CD4-positive, alpha-beta T cell treated with Interleukin-17A for 4 hours (primary cell): ENCODE results near the gene TAGLN2.

Experiments
- DNase-seq: peaks from one replicate; pipeline ENCODE4 v3.0.0-alpha.2; 2020; ENCODE audit warnings: mixed read lengths

Gene TAGLN2

GRCh38 chr1:159898527-159898926 is 26.8 kb downstream of the TAGLN2 start:
- DNase-seq = no peak

- DNase-seq = no peak
Measured at GRCh38 chr1:159897962-159898361, 27.3 kb downstream of the TAGLN2 start.

GRCh38 chr1:159896546-159896930 is 28.8 kb downstream of the TAGLN2 start:
- no peak for DNase-seq

DNA sequence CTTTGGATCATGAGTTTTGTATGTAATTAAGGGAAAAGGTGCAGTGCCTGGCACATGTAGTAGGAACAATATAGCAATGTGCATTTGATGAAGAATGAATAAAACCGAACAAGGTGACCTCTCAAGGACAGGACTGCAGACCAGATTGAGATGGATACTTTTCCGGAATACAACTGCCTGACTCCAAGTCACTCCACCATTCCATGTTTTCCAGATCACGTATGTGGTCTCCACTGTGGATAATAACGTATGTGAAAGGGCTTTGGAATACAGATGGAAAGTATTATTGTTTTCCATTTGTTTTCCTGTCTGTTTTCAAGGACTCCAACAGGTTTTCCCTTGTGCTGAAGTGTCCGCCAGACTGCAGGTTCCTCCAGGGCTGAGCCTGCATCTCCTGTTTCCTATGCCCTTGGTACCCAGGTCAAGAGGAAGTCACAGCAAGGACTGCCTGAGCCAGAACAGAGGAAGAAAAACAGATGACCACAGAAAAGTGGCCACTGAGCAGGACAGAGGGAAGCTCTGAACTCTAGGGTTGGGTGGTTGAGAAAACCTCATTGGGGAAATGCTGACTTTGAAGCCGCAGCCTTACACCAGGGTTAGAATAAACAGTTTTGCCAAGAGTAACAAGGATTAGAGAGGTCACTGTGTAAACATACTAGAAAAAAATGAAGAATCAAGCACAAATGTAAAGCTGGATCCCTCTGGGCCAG is 29.3 kb downstream of the TAGLN2 start:
- DNase-seq = no peak

GRCh38 chr1:159895286-159895685 is 30.0 kb downstream of the TAGLN2 start:
- DNase-seq = no peak

DNA sequence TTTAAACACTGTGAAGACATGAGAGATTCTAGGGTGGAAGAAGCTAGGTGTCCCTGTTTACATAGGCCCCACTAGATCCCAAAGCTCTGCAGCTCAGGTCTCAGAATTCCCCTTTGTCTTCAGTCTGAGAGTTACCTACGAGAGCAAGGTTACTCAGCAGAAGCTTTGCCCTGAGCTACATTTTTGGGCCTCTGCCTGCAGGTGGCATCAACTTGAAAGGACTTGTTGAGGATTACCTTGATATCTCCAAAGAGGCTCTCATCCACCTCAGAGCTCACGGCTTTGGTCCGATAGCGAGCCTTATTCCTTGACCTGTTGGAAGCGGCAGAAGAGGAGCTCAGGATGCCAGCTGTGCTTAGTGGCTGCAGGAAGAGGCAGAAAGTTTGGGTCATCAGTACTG is 32.4 kb downstream of the TAGLN2 start:
- peak; percentile 44 for DNase-seq

DNA sequence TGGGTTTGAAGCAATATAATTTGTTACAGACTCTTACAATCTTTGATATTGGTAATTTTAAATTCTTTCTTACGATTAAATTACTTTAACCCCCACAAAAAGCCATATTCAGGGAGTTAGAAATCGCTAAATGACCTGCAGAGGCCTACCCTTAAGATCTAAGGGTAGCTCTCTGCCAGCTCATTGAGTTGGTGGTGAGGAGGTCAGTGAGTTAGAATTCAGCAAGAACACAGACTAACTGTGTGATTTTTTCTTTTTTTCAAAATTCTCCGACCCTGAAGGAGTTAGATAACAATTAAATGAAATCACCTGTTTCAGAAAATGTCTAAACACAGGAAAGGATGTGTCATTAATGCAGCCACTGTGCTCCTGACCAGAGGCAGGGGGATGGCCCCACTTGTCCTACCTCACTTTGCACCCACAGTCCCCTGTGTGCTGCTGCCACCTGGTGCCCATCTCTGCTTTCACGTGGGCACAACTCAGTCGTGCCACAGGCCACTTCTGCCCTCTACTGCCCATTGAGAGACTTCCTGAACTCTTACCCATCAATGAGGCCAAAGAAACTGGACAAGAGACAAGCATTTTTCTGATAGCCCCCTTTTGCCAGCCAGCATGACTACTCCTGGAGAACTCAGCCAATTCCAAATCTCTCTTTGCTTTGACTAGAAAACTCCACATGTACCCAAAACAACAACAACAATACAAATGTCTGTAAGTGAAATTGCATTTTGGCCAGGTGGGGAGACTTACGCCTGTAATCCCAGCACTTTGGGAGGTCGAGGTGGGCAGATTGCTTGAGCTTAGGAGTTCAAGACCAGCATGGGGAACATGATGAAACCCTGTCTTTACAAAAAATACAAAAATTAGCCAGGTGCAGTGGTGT is 33.8 kb downstream of the TAGLN2 start:
- DNase-seq = peak; percentile 84

GRCh38 chr1:159890390-159890789 is 34.9 kb downstream of the TAGLN2 start:
- DNase-seq = no peak

DNA sequence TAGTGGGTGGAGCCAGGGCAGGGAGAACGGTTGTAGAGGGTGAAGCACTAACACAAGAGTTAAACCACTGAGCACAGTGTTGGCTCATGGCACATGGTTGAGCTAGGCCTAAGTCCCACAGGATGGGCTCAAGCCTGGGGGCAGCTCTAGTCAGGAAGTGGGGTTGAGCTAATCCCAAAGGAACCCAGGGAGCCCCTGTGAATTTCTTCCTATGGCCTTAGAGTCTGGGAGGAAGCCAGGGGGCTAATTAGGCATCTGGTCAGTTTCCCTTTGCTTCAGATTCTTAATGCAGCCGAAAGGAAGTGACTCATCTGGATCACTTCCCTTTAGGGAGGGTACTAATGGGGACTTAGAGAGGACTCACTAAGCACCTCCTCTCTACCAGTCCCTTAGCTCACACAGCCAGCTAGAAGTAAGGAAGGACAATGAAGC is 35.5 kb downstream of the TAGLN2 start:
- DNase-seq = no peak

- no peak for DNase-seq
Measured at GRCh38 chr1:159889202-159889601, 36.1 kb downstream of the TAGLN2 start.

DNA sequence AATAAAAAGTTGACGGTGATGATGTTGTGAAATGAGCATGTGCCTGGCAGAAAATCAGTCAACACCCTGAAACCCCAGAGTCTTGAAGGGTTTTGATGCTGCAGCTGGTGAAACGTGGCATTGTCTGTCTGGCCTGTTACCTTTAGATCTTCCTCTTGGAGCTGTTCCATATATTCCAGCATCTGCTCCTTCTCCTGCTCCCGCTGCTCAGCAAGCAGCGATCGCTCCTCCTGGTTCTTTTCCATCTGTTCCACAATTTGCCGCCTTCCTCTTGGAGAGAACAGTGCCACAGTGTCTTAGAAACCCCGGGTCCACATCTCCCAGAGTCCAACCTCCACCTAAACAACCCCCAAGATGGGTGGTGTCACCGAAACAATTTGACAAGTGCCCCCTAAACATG is 41.0 kb downstream of the TAGLN2 start:
- DNase-seq = no peak

DNA sequence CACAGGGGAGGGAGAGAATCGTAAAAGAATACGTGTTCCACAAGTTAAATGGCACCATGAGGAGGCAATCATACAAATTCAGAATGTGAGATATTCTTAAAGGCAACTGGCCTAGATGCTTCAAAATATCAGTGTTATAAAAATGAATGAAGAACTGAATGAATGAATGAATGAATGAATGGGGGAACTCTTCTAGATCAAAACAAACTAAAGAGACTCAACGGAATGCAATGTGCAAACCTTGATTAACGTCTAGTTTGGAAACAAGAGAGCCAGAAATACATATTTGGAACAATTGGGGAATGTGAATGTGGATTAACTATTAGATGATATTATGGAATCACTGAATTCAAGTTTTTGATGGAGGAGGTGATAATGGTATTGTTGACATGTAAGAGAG is 42.2 kb downstream of the TAGLN2 start:
- no peak for DNase-seq

DNA sequence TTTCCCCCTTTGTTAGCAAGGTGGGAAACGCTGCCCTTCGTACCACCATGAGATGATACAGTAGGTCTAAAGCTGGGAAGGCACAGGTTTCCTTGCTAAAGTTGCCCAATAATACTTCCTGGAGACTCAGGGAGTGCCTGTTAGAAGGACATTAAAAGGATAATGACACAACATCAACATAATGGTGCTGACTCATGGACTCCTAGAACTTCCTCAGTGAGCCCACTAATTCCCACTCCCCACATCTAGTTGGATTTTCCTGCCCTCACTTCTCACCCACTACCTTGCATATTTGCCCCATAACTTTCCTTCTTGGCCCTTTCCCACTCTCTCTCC is 42.8 kb downstream of the TAGLN2 start:
- no peak for DNase-seq

- peak; percentile 79 for DNase-seq
Measured at GRCh38 chr1:159881622-159882526, 43.4 kb downstream of the TAGLN2 start.

GRCh38 chr1:159880430-159880829 is 44.9 kb downstream of the TAGLN2 start:
- no peak for DNase-seq

- DNase-seq = no peak
Measured at GRCh38 chr1:159879977-159880376, 45.3 kb downstream of the TAGLN2 start.

DNA sequence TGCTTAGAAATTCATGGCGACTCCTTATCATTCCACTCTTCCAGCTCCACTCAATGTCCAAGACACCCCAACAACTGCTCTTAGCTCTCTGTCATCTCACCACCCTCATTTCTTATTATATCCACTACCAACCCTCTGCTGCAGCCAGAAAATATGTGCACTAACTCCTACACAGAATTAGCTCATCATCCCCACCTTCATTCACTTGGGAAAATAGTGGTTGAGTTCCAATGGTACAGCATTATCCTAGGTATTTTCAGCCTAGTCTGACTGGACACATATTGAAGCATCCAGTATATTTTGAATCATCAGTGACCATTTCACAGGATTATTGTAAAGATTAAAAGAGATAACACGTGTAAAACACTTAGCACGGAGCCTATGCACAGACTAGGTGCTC is 46.2 kb downstream of the TAGLN2 start:
- DNase-seq = no peak

- DNase-seq = no peak
Measured at GRCh38 chr1:159877695-159878444, 47.4 kb downstream of the TAGLN2 start.

- no peak for DNase-seq
Measured at GRCh38 chr1:159873530-159874143, 51.7 kb downstream of the TAGLN2 start.

DNA sequence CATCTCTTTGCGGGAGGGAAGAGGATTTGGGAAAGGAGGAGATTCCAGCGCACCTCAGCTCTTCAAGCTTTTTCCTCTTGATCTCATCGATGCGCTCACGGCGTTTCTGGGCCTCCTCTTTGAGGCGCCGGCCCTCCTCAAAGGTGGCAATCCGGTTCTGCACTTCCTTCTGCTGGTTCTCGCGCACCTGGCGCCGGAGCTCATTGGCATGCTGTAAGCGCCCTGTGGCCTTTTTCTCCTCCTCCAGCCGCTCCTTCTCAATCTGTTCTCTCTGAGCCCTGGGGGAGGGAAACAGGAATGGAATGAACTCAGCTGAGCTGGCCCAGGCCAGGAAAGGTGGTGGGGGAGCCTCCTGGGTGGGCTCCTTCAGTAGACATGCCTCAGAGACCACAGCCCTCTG is 52.4 kb downstream of the TAGLN2 start:
- no peak for DNase-seq

DNA sequence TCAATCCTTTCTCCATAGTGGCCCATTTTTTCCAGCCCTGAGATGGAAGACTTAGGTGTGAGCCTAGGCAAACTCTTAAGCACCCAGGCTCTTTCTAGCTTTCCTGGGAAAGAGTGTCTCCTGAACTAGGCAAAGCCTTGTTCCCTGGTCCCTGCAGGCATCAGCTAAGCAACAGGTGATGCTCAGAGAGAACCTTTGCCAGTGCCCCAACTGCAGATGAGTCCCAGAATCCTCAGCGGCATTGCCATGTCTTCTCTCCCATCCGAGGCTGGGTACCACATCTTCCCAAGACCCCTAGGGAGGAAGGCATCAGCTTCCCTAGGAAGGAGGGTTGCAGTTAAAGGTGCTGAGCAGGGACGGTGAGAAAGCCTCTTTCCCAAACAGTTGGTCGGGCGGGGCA is 54.6 kb downstream of the TAGLN2 start:
- no peak for DNase-seq

DNA sequence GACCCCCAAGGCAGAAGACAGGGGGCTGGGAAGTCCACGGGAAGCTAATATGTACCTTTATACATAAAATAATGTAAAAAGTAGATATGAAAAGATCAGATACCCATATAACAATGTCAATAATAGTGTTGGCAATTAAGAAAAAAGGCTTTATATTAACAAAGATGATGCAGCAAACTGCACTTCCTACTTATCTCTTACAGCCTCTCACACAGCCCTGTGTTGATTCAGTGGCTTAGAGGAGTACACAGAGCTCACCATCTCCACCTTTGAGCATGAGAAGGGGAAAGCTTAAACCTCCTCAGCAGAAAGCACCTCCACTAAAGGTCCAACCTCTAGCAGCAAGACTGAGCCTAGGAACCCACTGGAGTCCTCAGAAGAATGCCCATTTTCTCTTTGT is 55.7 kb downstream of the TAGLN2 start:
- DNase-seq = no peak
